ENCODE data around the gene DNAJC15. TPM values are rescaled to one million over a fixed set of nuclear protein-coding genes. Genes with fewer than 3 reads are reported as not detected.

DNAJC15 gene
- total RNA-seq, 1 experiment from 2014 or later = 2.4 TPM

DNA sequence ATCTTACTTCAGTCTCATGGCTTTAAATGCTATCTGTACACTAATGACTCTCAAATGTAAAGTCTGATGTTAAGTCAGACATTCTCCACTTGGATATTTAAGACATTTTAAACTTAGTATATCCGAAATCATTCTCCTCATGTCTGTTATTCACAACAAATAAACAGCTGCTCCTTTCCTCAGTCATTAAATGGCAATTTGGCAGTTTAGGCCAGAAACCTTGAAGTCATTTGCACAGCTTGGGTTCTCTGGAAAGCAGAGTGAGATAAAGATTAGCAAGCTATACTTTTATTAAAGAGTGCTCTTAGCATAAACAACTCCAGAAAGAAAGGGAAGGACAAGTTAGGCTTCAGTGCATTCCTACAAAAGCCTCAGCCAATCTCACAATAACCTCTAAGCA is 53.7 kb downstream of the DNAJC15 start:
- POLR2A ChIA-PET (ENCODE audit: low non-redundant PET) = no interaction called here
- DNase-seq (ENCODE audit: low spot score) = no peak
- H3K27ac ChIP-seq (ENCODE audit: low read depth, low read length, poor library complexity, severe bottlenecking) = no peak overlapping the region
- H3K27me3 ChIP-seq (replicated peaks; ENCODE audit: insufficient read depth, low read depth, low read length, poor library complexity) = no peaks in the 10 kb centered on the region
- intact Hi-C loops (cut with micrococcal nuclease; ENCODE audit: unreplicated experiment) = no loop called here
- no TSS peak for BruUV-seq (replicated peaks)
- CTCF ChIA-PET = no interaction called here
- no peak overlapping the region for H3K4me3 ChIP-seq (ENCODE audit: low read depth, low read length, poor library complexity, severe bottlenecking)
- no peaks in the 10 kb centered on the region for H3K9me3 ChIP-seq (ENCODE audit: low read depth, low read length, poor library complexity, severe bottlenecking)
- no peaks in the 10 kb centered on the region for H3K36me3 ChIP-seq (ENCODE audit: insufficient read depth, low read length, poor library complexity, severe bottlenecking)
- H3K4me1 ChIP-seq (ENCODE audit: insufficient read depth, low read length, poor library complexity, severe bottlenecking) = no peaks in the 10 kb centered on the region
- TF ChIP-seq, protein P1, sequence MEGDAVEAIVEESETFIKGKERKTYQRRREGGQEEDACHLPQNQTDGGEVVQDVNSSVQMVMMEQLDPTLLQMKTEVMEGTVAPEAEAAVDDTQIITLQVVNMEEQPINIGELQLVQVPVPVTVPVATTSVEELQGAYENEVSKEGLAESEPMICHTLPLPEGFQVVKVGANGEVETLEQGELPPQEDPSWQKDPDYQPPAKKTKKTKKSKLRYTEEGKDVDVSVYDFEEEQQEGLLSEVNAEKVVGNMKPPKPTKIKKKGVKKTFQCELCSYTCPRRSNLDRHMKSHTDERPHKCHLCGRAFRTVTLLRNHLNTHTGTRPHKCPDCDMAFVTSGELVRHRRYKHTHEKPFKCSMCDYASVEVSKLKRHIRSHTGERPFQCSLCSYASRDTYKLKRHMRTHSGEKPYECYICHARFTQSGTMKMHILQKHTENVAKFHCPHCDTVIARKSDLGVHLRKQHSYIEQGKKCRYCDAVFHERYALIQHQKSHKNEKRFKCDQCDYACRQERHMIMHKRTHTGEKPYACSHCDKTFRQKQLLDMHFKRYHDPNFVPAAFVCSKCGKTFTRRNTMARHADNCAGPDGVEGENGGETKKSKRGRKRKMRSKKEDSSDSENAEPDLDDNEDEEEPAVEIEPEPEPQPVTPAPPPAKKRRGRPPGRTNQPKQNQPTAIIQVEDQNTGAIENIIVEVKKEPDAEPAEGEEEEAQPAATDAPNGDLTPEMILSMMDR (conservative IDR thresholded peaks at IDR 0.05; ENCODE audit: low read depth, low read length) = no peak
- TF ChIP-seq EZH2 (IDR thresholded peaks at IDR 0.05; ENCODE audit: borderline replicate concordance, low read depth, low read length, poor library complexity, severe bottlenecking) = no peak

DNA sequence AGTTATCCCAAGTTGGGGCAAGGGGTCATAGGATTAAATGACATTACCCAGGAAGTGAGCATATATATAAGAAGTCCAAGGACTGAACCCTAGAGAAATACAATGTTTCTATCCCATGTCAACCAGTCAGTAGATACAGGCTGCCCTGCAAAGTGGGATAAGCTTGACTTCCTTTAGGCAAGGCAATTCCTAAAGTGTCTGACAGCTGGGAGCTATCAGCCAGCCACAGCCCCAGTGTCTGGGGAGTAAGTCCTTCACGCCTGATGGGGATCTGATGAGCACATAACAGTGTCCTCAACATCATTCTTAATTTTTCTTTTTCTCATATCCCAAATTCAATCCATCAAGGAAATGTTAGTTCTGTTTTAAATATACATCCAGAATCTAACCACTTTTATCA is 54.1 kb downstream of the DNAJC15 start:
- no TSS peak for BruUV-seq (replicated peaks)
- Histone ChIP-seq H3K9me3 (ENCODE audit: low read depth, low read length, poor library complexity, severe bottlenecking) (no peaks in the 10 kb centered on the region), H3K4me3 (ENCODE audit: low read depth, low read length, poor library complexity, severe bottlenecking) (no peak overlapping the region), H3K27me3 (replicated peaks; ENCODE audit: insufficient read depth, low read depth, low read length, poor library complexity) (no peaks in the 10 kb centered on the region), H3K27ac (ENCODE audit: low read depth, low read length, poor library complexity, severe bottlenecking) (no peak overlapping the region), H3K4me1 (ENCODE audit: insufficient read depth, low read length, poor library complexity, severe bottlenecking) (no peaks in the 10 kb centered on the region), H3K36me3 (ENCODE audit: insufficient read depth, low read length, poor library complexity, severe bottlenecking) (no peaks in the 10 kb centered on the region)
- intact Hi-C loops (cut with micrococcal nuclease; ENCODE audit: unreplicated experiment) = no loop called here
- ChIA-PET POLR2A (ENCODE audit: low non-redundant PET) (no interaction called here), CTCF (no interaction called here)
- no peak for DNase-seq (ENCODE audit: low spot score)
- TF ChIP-seq, protein P1 (conservative IDR thresholded peaks at IDR 0.05; ENCODE audit: low read depth, low read length) = no peak

DNA sequence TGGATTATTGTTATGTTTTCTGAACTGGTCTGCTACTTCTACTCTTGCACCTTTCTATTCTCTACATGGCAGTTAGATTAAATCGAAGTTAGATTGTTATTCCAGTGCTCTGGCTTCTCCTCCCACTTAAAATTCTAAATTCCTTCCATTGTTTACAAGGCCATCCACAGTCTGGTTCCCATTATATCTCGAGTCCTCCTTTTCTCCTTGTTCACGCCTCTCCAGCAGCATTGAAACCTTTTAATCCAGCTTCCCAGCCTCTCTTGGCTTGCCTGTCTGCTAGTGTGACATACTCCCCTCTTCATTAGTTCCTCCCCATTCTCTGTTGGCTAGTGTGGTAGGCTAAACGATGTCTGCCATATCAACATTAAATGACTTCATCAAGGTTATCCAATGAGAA is 54.5 kb downstream of the DNAJC15 start:
- no peak for DNase-seq (ENCODE audit: low spot score)
- H3K27ac ChIP-seq (ENCODE audit: low read depth, low read length, poor library complexity, severe bottlenecking) = no peak overlapping the region
- no TSS peak for BruUV-seq (replicated peaks)
- H3K4me1 ChIP-seq (ENCODE audit: insufficient read depth, low read length, poor library complexity, severe bottlenecking) = no peaks in the 10 kb centered on the region
- no peaks in the 10 kb centered on the region for H3K9me3 ChIP-seq (ENCODE audit: low read depth, low read length, poor library complexity, severe bottlenecking)
- H3K36me3 ChIP-seq (ENCODE audit: insufficient read depth, low read length, poor library complexity, severe bottlenecking) = no peaks in the 10 kb centered on the region
- intact Hi-C loops (cut with micrococcal nuclease; ENCODE audit: unreplicated experiment) = no loop called here
- H3K4me3 ChIP-seq (ENCODE audit: low read depth, low read length, poor library complexity, severe bottlenecking) = no peak overlapping the region
- TF ChIP-seq EZH2 (IDR thresholded peaks at IDR 0.05; ENCODE audit: borderline replicate concordance, low read depth, low read length, poor library complexity, severe bottlenecking) = no peak
- TF ChIP-seq, protein P1 (conservative IDR thresholded peaks at IDR 0.05; ENCODE audit: low read depth, low read length) = no peak
- ChIA-PET CTCF (no interaction called here), POLR2A (ENCODE audit: low non-redundant PET) (no interaction called here)
- no peaks in the 10 kb centered on the region for H3K27me3 ChIP-seq (replicated peaks; ENCODE audit: insufficient read depth, low read depth, low read length, poor library complexity)

Measured in A673 (cell line).